Effector CD8-positive, alpha-beta T cell (primary cell): Measurements from ENCODE around the gene DIO3.

Experiments
- DNase-seq: peaks from one replicate; lab custom pipeline; 2025; lab: John Stamatoyannopoulos, UW
- total RNA-seq, 4 experiments: gene quantifications; one replicate each; lab custom pipeline; 2026; lab: John Stamatoyannopoulos, UW

DIO3 gene
- total RNA-seq: 0 to 0.12 (median 0) reads per million in 4 experiments

DNA sequence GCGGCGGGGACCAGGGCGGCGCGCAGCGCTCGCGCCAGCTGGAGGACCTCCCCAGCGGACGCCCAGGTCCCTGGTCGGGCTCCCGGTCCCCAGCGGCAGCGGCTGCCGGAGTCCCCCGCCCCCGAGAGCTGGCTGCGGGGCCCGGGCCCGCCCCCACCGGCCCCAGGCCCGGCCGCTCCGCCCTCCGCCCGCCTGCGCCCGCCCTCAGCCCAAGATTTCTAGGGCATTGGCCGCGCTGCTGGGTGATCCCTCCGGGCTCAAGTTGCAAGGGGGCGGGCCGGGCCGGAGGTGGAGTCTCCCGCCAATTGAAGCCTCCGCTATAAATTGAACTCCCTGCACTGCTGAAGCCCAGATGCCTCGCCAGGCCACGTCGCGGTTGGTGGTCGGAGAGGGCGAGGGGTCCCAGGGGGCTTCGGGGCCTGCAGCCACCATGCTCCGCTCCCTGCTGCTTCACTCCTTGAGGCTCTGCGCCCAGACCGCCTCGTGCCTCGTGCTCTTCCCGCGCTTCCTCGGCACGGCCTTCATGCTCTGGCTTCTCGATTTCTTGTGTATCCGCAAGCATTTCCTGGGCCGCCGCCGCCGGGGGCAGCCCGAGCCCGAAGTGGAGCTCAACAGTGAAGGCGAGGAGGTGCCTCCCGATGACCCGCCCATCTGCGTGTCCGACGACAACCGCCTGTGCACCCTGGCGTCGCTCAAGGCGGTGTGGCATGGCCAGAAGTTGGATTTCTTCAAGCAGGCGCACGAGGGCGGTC lies at the start of gene DIO3:
Gene DIO3, plus strand, starts transcription at position 351 of the 752 bp plus-strand sequence.
- DNase-seq: no peak

GRCh38 chr14:101511620-101512375 lies 49.5 kb upstream of the DIO3 start:
- DNase-seq: no peak

DNA sequence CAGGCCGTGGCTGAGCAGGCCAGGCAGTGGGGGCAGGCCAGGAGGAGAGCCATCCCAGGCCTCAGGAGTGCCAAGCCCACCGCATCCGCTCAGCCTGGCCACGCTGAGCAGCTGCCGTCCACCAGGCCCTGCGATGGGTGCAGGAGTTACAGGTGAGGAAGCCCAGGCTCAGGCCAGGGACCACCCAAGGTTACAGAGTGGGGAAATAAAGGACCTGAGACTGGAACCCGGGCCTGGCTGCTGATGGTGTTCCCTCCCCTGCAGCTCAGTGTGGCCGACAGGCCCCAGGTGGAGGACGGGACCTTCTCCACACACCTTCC lies 49.0 kb upstream of the DIO3 start:
- no peak for DNase-seq

- no peak for DNase-seq
Observed at GRCh38 chr14:101514136-101514535, 47.2 kb upstream of the DIO3 start.

DNA sequence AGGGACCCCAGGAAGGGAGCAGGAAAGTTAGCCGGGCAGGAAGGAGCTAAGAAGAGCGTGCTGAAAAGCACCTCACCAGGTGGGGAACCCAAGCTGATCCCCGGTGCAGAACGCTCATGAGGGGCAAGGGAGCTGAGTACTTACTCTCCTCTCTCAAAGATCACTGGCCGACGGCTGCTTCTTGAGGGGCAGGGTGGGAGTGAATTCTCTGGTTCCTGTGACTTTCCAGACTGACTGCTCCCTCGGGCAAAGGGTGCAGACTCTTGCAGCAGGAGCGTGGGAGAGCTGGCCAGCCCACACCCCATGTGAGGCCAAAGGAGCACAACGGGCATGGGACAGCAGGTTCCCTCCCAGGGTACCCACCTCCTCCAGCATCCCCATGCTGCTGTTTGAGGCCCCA lies 44.9 kb upstream of the DIO3 start:
- no peak for DNase-seq

DNA sequence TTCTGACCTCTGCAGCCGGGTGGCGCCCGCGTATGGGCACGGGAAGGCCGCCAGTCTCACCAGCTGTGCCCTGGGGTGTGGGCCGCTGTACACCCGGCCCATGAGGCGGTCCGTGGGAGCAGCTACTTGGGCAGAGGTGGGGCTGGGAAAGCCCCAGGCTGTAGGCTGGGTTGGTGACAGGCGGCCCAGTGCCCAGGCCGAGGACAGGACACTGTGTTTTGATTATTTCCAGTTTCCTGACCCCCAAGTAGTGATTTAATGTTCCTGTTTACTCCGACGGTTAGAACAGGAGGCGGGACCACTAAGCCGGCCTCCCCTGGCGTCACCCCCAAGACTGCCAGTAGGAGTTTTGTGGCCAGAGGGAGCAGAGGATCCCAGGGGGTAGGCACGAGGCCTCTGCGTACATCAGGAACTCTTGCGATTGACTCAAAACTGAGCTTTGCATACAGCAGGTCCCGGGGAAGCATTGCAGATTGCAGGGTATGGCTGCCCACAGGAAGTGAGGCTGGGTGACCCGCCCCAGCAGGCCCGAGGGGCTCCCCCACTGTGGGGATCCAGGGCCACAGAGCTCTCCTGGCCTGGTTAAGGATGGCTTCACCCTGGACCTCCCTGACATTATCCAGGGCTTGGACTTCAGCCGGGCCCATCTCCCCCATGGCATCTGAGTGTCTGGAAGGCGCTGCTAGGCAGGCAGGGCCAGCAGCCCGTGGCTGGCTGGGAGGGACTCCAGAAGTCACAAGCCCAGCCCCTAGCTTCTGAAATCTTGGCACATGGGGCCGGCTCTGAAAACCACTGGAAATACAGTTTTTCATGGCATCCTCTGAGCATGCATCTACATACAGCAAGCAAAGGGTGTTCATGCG lies 42.5 kb upstream of the DIO3 start:
- DNase-seq: no peak

DNA sequence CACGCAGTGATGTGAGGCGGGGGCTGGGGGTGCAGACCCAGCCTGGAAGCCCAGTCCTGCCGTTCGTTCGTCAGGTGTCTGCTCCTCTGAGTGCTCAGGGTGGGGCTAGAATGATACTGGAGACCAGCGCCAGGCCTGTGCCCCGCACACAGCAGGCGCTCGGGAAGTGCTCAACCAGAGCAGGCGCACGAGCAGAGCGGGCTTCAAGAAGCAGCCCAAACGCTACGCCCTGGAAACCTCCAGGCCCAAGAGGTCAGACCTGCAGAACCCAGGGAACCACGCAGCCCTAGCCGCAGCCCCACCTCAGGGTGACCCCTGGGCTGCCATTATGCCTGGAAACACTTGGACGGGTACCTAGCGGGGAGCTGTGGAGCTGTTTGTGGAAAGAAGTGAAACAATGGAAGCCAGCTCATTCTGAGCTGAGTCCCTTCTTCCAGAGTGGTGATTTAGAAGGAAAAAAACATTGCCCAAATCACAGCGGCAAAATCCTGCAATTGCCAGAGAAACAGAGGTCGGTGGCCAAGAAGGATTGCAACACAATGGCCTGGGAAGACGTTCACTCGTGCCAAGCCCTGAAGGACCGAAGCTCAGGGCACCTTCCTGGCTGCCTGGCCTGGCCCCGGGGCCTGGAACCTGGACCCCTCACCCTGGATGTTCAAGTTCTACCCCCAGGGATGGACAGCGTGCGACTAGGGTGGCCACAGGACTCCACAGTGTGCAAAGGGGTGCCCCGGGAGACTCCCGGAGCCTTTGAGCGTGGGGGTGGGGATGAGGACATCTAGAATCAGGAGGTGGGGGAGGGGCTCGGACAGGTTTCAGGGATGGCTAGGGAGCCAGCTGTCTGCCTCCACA lies 40.4 kb upstream of the DIO3 start:
- no peak for DNase-seq

DNA sequence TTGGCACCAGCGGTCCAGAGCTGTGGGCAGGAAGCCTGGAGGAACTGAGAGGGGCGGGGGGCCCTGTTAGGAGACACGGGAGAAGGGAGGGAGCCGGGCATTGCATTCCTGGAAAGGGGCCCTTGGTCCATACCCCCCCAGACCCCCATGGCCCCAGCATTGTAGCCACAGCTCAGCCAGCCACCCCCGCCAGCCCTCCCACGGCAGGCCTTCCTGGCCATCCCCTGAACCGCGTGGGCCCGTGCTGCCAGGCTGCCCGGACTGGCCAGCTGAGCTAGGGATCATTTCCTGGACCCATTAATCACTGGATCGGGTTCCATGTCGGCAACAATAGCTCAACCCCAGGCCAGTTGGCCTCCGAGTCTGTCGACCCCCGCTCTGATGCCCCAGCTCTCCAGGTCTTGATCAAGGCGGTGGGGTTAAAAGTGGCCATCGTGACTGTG lies 39.8 kb upstream of the DIO3 start:
- DNase-seq: no peak

GRCh38 chr14:101521978-101522377 lies 39.3 kb upstream of the DIO3 start:
- DNase-seq: no peak

- DNase-seq: no peak
Observed at GRCh38 chr14:101525640-101526527, 35.4 kb upstream of the DIO3 start.

DNA sequence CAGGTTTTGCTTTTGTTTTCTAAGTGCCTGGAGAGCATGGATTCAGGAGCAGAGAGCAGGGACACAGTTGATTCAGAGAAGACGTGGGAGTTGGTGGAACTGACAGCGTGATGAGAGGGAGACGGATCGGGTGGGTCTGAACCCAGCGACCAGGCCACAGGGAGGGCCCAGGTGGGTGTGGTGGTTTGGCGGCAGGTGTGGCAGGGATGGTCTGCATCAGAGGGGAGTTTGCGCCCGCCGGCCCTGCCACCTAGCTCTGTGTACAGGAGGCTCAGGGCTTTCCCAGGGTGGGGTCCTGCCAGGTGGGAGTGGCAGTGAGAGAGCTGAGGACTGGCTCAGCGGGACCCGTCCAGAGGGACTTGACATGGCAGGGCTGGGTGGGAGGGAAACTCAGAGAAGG lies 33.3 kb upstream of the DIO3 start:
- DNase-seq: no peak

GRCh38 chr14:101529079-101529478 lies 32.2 kb upstream of the DIO3 start:
- DNase-seq: no peak

- no peak for DNase-seq
Observed at GRCh38 chr14:101534198-101534597, 27.1 kb upstream of the DIO3 start.

DNA sequence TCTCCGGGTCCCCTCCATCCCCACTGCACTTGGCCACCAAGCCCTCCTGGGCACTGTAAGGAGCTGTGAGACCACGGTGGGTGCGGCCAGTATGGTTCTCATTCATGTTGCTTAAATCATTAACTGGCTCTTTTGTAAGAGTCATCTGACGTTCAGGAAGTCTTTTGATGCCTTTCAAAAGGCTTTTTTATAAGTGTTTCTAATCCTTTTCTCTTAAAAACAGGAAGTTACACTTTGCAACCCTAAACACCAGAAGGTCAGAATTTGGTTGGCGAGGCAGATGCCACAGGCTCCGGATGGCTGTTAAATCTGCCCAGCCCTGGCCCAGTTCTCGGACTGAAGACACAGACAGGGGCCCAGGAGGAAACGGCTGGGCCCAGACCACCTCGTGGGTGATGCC lies 26.1 kb upstream of the DIO3 start:
- no peak for DNase-seq

DNA sequence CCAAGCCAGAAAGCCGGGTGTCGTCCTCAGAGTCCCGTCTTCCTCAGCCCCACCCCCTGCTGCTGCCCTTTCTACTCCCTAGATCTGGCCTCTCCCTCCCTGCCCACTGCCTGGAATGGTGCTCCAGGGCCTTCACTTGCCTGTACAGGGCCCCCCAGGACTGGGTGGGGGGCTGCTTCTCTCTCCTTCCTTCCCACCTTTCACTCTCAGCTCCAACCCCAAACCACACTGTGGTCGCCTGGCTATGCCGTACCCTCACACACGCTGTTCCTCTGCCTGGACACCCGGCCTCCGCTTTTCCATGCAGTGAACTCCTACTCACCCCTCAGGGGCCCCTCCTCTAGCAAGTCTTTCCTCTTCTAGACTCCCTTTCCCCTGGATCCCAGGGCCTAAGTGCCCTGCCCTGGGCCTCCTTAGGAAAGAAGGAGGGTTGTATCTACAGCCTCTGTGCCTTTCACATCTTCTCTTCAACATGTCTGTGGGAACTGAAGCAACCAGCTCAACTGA lies 25.5 kb upstream of the DIO3 start:
- DNase-seq: no peak

- no peak for DNase-seq
Observed at GRCh38 chr14:101537286-101537685, 24.0 kb upstream of the DIO3 start.

DNA sequence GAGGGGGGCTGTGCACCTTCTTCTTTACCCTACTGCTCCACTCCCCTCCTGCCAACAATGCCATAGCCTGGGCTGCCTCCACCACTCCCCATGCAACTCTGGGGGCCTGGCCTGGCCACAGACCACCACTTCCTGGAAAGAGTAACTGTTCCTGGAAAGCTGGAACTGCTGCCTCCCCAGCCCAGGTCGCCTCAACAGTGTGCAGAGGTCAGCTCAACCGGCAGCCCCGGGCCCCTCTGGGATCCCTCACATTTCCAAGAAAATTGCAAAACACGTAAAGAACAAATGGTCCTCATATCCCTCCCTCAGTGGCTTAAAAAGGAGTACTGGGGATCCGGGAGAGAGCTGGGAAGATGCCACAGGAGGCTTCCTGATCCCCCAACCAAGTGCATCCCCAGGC lies 22.4 kb upstream of the DIO3 start:
- no peak for DNase-seq

DNA sequence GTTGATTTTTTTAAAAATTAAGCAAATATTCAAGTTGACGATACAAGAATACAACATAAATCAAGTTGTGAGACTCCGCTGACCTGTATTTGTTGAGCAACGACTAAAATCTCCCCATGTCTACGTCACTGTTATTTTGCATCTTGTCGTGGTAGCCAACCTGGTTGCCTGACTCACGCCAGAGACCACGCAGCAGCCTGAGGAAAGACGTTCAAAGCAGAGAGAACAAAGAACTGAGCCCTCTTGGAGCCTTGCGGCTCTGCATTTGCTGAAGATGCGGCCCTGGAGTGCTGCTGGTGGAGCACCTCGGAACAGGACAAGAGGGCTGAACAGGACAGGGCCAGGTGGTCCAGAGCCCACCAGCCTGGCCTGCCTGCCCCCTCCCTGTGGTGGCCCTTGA lies 21.4 kb upstream of the DIO3 start:
- DNase-seq: no peak

DNA sequence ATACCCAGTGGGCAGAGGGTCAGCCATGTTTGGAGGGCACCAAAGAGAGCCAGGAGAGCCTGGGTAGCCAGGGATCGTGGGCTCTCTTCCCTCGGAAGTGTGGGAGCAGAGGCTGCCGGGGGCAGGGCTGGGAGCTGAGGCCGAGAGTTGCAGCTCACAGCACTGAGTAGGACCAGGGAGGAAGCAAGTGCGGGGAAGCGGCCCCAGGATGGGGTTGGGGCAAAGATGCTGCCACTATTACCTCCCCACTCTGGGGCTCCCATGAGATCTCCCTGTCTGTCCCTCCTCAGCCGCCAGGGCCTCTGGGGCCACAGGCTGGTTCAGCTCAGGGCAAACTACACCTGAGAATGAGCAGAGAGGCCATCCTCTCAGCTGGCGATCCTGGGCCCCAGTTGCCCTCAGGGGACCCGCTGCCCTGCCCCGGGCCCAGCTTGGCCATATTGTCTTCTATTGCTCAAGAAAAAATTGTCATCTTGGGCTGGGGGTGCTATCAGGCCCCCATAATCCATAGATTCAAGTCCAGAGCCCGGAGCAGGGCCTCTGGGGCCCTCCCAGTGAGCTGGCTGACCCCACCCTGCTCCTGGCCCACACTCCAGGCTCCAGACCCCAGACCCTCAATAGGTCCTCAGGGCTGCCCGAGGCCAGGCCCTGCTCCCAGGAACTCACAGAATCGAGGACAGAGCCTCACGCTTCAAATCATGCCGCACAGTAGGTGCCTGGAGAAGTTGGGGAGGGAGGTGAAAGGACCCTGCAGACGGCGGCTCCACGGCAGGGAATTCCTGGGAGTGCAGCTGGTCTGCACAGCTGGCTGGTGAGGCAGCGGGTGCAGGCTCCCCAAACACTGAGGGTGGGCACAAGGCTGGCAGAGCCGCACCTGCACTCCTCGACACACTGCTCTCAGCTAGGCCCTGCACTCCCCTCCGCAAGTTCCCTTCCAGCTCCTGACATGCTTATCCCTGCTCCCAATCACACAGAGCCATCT lies 20.5 kb upstream of the DIO3 start:
- no peak for DNase-seq
